ENCODE data around the gene PLA2G4A.

DNA sequence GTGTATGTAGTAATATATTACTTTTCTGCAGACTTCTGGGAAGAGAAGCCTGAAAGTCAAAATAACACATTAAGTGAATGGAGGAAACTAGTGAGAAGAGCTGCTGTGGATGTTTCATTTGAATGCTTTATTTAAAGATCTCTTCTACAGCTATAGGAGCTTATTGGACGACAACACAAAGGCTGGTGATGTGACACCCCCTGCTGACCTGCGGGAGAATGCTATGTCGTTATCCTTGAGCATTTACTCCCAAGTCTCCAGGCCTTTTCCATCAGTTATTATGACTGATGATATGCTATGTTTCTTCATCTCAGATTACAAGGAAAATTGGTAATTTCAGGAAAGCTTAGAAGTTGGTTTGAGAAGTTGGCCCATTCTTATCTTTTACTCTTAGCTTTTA lies 22.3 kb upstream of the PLA2G4A start:
- no peak for TF ChIP-seq POLR2A (IDR thresholded peaks at IDR 0.05; ENCODE audit: low read length)
- TF ChIP-seq GATA1 (IDR thresholded peaks at IDR 0.05; ENCODE audit: low read depth, low read length): no peak

All from erythroblast (primary cell).